ENCODE measurements around the gene GLG1. TPM values are rescaled to one million over a fixed set of nuclear protein-coding genes. Genes with fewer than 3 reads are reported as not detected.
"Not testable (repeated sequence)": the region's sequence is repeated elsewhere in the genome, so short reads cannot be mapped to it uniquely, and the experiment has no call there.

GLG1 gene
- total RNA-seq, 2 experiments from 2014 or later: 58.1 to 63.8 TPM

DNA sequence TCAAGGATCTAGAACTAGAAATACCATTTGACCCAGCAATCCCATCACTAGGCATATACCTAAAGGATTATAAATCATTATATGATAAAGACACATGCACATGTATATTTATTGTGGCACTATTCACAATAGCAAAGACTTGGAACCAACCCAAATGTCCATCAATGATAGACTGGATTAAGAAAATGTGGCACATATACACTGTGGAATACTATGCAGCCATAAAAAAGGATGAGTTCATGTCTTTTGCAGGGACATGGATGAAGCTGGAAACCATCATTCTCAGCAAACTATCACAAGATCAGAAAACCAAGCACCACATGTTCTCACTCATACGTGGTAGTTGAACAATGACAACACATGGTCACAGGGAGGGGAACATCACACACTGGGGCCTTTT lies 88.0 kb downstream of the GLG1 start:
- DNase-seq; H3K27ac Mint-ChIP-seq; intact Hi-C loops (cut with micrococcal nuclease): not testable (repeated sequence)

DNA sequence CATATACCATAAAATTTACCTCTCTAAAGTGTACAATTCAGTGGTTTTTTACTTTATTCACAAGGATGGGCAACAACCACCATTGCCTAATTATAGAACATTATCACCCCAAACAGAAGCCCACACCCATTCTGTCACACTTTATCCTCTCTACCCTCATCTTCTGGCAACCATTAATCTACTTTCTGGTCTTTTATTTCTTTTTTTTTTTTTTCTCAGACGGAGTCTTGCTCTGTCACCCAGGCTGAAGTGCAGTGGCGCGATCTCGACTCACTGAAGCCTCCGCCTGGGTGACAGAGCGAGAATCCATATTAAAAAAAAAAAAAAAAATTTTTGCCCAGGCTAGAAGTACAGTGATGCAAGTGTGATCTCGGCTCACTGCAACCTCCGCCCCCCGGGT lies 95.0 kb downstream of the GLG1 start:
- H3K9me3 Mint-ChIP-seq: no peaks in the 10 kb centered on the region
- no peak for DNase-seq

More for the DNA sequence above, 88.0 kb downstream of the GLG1 start:
- peaks cover 31% of the 10 kb centered on the region for H3K4me1 Mint-ChIP-seq (ENCODE audit: low read depth)
- POLR2A ChIA-PET, H3K4me3 Mint-ChIP-seq, H3K36me3 Mint-ChIP-seq, H3K27me3 Mint-ChIP-seq, CTCF ChIA-PET, H3K9me3 Mint-ChIP-seq: not testable (repeated sequence)

DNA sequence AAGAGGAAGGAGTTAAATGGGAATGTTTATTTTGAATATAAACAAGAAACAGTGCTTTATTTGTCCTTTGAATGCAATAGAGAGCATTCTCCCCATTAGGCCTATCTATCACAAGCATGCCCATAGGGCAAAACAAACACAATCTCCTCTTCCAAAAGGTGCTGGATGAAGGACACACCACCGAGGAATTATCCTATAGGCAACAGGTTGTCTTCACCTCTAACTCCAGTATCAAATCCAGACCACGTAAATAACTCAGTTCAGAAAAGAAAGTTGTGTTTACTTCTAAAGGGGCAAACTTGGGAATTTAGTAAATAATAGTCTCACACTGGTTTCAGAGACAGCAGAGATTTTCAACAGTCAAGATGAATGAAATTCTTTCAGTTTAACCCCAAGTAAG lies 101.9 kb downstream of the GLG1 start:
- DNase-seq: no peak
- POLR2A ChIA-PET: no interaction called here
- intact Hi-C loops (cut with micrococcal nuclease): loop anchor here (10.0 kb wide), 1 partner anchor 100 kb away; the partner anchor contains the start of gene GLG1
- Mint-ChIP-seq H3K36me3 (peaks cover 24% of the 10 kb centered on the region), H3K27ac (no peak overlapping the region), H3K4me1 (ENCODE audit: low read depth) (peaks cover 28% of the 10 kb centered on the region), H3K4me3 (no peak overlapping the region), H3K27me3 (no peaks in the 10 kb centered on the region), H3K9me3 (no peaks in the 10 kb centered on the region)
- CTCF ChIA-PET: no interaction called here

More for the DNA sequence above, 95.0 kb downstream of the GLG1 start:
- peaks cover 10% of the 10 kb centered on the region for H3K36me3 Mint-ChIP-seq
- intact Hi-C loops (cut with micrococcal nuclease): no loop called here
- no peak overlapping the region for H3K27ac Mint-ChIP-seq
- CTCF ChIA-PET: no interaction called here
- H3K4me3 Mint-ChIP-seq: no peak overlapping the region
- H3K27me3 Mint-ChIP-seq: no peaks in the 10 kb centered on the region
- H3K4me1 Mint-ChIP-seq (ENCODE audit: low read depth): peaks cover 47% of the 10 kb centered on the region
- POLR2A ChIA-PET: interaction anchor here (0.6 kb wide), 1 partner anchor 17 kb away, joined by 7 read pairs; no protein-coding TSS in a partner anchor

DNA sequence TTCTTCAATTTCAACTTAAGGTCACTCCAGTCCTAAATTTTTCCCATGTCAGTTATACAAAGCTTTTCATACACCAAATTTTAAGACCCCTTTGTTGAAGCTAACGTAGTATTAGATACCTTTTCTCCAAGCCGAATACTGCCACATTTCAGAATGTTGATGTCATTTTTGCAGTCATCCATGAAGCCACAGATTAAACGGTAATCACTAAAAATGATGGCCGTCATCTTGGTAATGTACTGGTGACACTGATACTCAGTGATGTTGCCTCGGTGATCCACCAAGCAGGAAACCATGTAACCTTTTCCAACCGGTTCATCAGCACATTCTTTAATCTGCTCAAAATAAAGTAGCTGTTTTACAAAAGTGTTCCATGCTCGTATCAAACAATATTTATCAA lies 103.5 kb downstream of the GLG1 start:
- ChIA-PET POLR2A (no interaction called here), CTCF (interaction anchor here (0.6 to 1.0 kb wide), 3 partner anchors 8 to 121 kb away, joined by 3 read pairs; no protein-coding TSS in a partner anchor)
- Mint-ChIP-seq H3K36me3 (peaks cover 20% of the 10 kb centered on the region), H3K4me1 (ENCODE audit: low read depth) (peaks cover 24% of the 10 kb centered on the region), H3K9me3 (no peaks in the 10 kb centered on the region), H3K27ac (no peak overlapping the region), H3K4me3 (no peak overlapping the region), H3K27me3 (no peaks in the 10 kb centered on the region)
- DNase-seq: no peak
- intact Hi-C loops (cut with micrococcal nuclease): loop anchor here (10.0 kb wide), 1 partner anchor 101 kb away; the partner anchor contains the start of gene GLG1

DNA sequence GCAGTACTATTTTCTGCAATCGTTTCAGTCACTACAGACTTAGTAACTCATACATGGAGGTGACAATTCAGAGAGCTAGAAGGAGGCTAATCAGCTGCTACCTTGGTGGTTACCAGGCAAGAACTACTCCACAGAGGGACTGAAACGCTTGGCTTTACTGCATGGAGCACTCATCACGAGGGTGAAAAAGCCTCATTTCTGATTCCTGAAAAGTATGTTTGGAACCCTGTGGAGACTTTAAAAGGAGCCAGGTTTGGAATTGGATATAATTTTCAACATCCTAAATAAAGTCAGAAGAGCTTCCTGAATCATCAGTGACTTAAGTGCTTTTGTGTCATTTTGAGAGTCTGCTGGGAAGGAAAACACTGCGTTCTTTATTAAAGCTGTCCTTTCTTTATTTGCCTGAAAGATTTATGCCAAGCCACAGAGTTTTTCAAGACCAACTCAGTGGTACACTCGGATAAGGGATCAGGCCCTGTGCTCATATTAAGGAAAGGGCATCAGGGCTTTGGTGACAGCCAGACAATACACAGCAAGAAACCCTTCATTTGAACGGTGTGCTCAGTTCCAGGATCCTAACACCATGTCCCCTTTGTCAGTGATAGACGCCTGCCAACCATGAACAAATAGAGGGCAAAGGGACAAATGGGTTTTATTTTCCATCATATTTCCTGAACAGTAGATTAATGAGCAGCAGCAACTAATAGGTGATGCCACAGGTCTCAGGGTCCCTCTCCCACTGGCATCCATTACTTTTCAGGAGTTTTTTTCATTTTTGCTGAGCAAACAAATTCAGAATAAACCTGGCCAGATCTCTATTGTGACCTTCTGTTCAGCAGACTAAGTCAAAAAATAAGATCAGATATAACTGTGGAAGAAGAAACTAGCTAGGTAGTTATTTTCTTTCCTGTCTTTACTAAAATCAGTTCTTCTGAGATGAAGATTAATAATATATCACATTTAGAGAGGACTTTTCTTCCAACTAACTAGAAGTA lies 105.1 kb downstream of the GLG1 start:
- H3K9me3 Mint-ChIP-seq: no peaks in the 10 kb centered on the region
- peaks cover 14% of the 10 kb centered on the region for H3K36me3 Mint-ChIP-seq
- CTCF ChIA-PET: no interaction called here
- H3K27me3 Mint-ChIP-seq: no peaks in the 10 kb centered on the region
- H3K4me1 Mint-ChIP-seq (ENCODE audit: low read depth): peaks cover 14% of the 10 kb centered on the region
- H3K4me3 Mint-ChIP-seq: no peak overlapping the region
- POLR2A ChIA-PET: no interaction called here
- intact Hi-C loops (cut with micrococcal nuclease): loop anchor here (10.0 kb wide), 1 partner anchor 103 kb away; the partner anchor contains the start of gene GLG1
- DNase-seq: no peak
- peak overlapping the region; percentile 14 for H3K27ac Mint-ChIP-seq

DNA sequence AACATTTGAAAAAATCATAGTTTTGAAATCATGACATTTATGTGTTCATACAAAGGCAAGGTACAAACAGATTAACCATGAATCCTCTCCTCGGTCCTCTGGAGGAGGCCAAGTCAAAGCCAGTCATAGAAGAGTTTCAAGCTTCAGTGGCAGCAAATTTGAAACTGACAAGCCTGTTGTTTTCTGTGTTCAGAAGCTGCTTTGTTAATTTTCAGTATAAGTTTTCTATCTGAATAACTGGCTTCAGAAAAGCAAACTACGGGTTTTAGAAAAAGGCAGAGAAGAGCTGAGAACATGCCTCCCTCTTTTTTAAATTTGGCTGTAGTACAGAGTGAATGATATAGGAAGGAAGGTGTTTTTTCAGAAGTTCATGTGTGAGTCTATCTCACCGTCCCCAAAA lies 106.0 kb downstream of the GLG1 start:
- no peaks in the 10 kb centered on the region for H3K27me3 Mint-ChIP-seq
- ChIA-PET POLR2A (no interaction called here), CTCF (no interaction called here)
- no peak overlapping the region for H3K4me3 Mint-ChIP-seq
- peaks cover 12% of the 10 kb centered on the region for H3K36me3 Mint-ChIP-seq
- no peak for DNase-seq
- H3K9me3 Mint-ChIP-seq: no peaks in the 10 kb centered on the region
- peak overlapping the region; percentile 60 for H3K27ac Mint-ChIP-seq
- H3K4me1 Mint-ChIP-seq (ENCODE audit: low read depth): peaks cover 9% of the 10 kb centered on the region
- intact Hi-C loops (cut with micrococcal nuclease): loop anchor here (10.0 kb wide), 1 partner anchor 104 kb away; the partner anchor contains the start of gene GLG1

DNA sequence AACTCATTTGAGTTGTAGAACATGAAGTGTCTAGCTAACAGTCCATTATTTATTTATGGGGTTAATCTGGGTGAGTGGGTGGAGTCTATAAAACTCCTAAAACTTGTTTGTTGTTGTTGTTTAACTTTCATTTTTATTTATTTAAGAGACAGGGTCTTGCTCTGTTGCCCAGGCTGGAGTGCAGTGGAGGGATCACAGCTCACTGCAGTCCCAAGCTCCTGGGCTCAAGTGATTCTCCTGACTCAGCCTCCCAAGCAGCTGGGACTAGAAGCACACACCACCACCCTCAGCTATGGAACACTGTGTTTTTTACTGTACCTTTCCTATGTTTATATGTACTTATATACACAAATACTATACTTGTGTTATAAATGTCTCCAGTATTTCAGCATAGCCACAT lies 107.8 kb downstream of the GLG1 start:
- intact Hi-C loops (cut with micrococcal nuclease): loop anchor here (10.0 kb wide), 1 partner anchor 126 kb away; no protein-coding TSS in a partner anchor
- H3K27me3 Mint-ChIP-seq: no peaks in the 10 kb centered on the region
- no peaks in the 10 kb centered on the region for H3K9me3 Mint-ChIP-seq
- peaks cover 17% of the 10 kb centered on the region for H3K36me3 Mint-ChIP-seq
- H3K27ac Mint-ChIP-seq: no peak overlapping the region
- H3K4me3 Mint-ChIP-seq: no peak overlapping the region
- POLR2A ChIA-PET: no interaction called here
- no peak for DNase-seq
- CTCF ChIA-PET: no interaction called here
- peaks cover 11% of the 10 kb centered on the region for H3K4me1 Mint-ChIP-seq (ENCODE audit: low read depth)

DNA sequence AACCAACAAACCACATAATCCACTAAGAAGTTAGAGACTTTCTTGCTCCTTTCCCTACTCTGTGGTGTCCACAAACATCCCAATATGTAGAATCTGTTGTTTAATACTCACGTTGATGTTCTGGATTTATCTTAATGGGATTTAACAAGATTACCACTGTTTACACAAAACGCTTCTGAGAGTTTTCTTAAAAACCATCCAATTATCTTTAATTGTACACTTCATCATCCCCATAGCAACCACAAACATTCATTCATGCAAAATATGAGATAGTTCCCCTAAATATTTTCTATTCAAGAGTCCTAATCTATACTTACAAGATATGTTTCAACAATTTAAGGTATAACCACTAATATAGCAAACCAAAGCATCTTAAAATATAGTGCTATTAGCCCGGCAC lies 109.2 kb downstream of the GLG1 start:
- intact Hi-C loops (cut with micrococcal nuclease): loop anchor here (10.0 kb wide), 1 partner anchor 127 kb away; no protein-coding TSS in a partner anchor
- no peak overlapping the region for H3K27ac Mint-ChIP-seq
- no peak for DNase-seq
- peaks cover 19% of the 10 kb centered on the region for H3K36me3 Mint-ChIP-seq
- H3K27me3 Mint-ChIP-seq: no peaks in the 10 kb centered on the region
- ChIA-PET POLR2A (no interaction called here), CTCF (no interaction called here)
- H3K4me1 Mint-ChIP-seq (ENCODE audit: low read depth): peaks cover 11% of the 10 kb centered on the region
- H3K4me3 Mint-ChIP-seq: no peak overlapping the region
- no peaks in the 10 kb centered on the region for H3K9me3 Mint-ChIP-seq

DNA sequence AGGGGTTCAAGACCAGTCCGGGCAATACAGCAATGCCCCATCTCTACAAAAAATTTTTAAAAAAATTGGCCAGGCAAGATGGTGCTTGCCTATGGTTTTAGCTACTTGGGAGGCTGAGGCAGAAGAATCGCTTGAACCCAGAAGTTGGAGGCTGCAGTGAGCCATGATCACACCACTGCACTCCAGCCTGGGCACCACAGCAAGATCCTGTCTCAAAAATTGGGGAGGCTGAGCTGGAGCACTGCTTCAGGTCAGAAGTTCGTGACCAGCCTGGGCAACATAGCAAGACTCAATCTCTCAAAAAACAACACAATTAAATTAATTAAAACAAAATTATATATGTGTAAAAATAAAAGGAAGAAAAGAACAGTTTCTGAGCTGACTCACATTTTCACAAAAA lies 110.9 kb downstream of the GLG1 start:
- intact Hi-C loops (cut with micrococcal nuclease): loop anchor here (10.0 kb wide), 1 partner anchor 129 kb away; no protein-coding TSS in a partner anchor
- POLR2A ChIA-PET: interaction anchor here (0.6 kb wide), 1 partner anchor 177 kb away, joined by 3 read pairs; no protein-coding TSS in a partner anchor

DNA sequence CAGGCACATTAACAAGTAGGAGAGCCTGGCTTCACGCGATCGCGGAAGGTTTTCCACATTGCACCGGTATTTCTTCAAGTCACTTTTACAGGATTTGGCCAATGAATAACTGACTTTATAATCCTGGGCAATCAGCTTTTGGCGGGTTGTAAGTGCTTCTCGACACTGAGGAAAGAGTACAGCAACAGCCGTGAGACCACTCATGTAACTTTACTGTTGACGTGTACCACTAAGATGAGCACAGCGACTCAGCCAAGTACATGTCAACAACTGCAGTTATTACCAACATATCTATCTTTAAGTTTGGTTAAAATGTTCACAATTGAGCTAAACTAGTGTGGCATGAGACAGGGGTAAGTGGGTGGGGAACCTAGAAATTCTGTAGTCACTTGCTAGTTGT lies 113.9 kb downstream of the GLG1 start:
- H3K27ac Mint-ChIP-seq: no peak overlapping the region
- ChIA-PET CTCF (interaction anchor here (0.6 to 2.2 kb wide), 2 partner anchors 116 to 130 kb away, joined by 4 to 10 read pairs; no protein-coding TSS in a partner anchor), POLR2A (no interaction called here)
- intact Hi-C loops (cut with micrococcal nuclease): loop anchor here (10.0 kb wide), 1 partner anchor 132 kb away; no protein-coding TSS in a partner anchor
- no peak for DNase-seq
- H3K36me3 Mint-ChIP-seq: peaks cover 28% of the 10 kb centered on the region
- H3K4me3 Mint-ChIP-seq: no peak overlapping the region
- H3K4me1 Mint-ChIP-seq (ENCODE audit: low read depth): peaks cover 2% of the 10 kb centered on the region
- no peaks in the 10 kb centered on the region for H3K9me3 Mint-ChIP-seq
- no peaks in the 10 kb centered on the region for H3K27me3 Mint-ChIP-seq

More for the DNA sequence above, 110.9 kb downstream of the GLG1 start:
- no peak overlapping the region for H3K27ac Mint-ChIP-seq
- no peaks in the 10 kb centered on the region for H3K27me3 Mint-ChIP-seq
- H3K36me3 Mint-ChIP-seq: peaks cover 16% of the 10 kb centered on the region
- no peak overlapping the region for H3K4me3 Mint-ChIP-seq
- peaks cover 6% of the 10 kb centered on the region for H3K4me1 Mint-ChIP-seq (ENCODE audit: low read depth)
- no peak for DNase-seq
- no peaks in the 10 kb centered on the region for H3K9me3 Mint-ChIP-seq
- CTCF ChIA-PET: interaction anchor here (1.6 kb wide), 1 partner anchor 8 kb away, joined by 3 read pairs; no protein-coding TSS in a partner anchor

DNA sequence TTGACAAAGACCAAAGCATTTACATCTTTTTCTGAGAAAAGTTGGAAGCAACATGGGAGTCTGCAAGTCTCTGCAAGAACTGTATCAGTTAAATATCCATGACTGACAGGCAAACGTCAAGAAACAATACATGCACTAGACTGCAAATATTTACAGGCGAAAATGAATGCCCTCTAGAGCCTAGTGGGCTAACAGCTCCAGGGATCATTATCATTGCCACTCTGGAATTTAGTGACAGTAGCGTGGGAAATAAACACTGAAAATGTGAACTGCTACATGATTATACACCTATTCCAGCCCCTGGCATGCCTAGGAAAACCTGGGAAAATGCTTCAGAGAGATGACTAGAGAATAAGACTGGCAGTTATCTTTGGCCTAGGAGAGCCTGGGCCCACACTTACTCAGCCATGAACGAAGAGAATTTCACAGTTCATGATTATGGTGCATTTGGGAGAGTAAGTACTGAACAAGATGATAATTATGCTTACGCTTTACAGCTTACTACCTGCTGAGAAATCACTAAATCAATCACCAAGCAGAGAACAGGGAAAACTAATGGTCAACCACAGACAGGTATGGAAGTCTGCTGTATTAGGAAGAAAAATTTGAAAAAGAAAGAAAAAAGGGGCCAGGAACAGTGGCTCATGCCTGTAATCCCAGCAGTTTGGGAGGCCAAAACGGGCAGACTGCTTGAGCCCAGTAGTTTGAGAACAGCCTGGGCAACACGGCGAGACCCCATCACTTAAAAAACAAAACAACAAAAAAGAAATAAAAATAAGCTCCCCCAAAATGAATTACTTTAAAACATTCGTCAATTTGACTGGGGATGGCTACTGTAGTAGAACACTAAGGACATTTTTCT lies 119.0 kb downstream of the GLG1 start:
- Mint-ChIP-seq H3K36me3 (peaks cover 24% of the 10 kb centered on the region), H3K4me3 (no peak overlapping the region), H3K4me1 (ENCODE audit: low read depth) (peaks cover 11% of the 10 kb centered on the region), H3K27me3 (no peaks in the 10 kb centered on the region), H3K9me3 (no peaks in the 10 kb centered on the region), H3K27ac (no peak overlapping the region)
- no peak for DNase-seq
- ChIA-PET CTCF (interaction anchor here (0.6 kb wide), 1 partner anchor 15 kb away, joined by 3 read pairs; no protein-coding TSS in a partner anchor), POLR2A (no interaction called here)
- intact Hi-C loops (cut with micrococcal nuclease): no loop called here
